Caco-2 (cell line): ENCODE measurements around the gene MLYCD. TPM values are rescaled to one million over a fixed set of nuclear protein-coding genes. Genes with fewer than 3 reads are reported as not detected.
"Not testable (repeated sequence)": the region's sequence is repeated elsewhere in the genome, so short reads cannot be mapped to it uniquely, and the experiment has no call there.

Source experiments
- BruUV-seq: library from RNA; stranded (reverse); fragments of 400-500 nt; replicated peaks from 2 replicates; lab custom pipeline; 2021; lab: Mats Ljungman, UMichigan
- CTCF ChIA-PET: fragments of 300-600 bp; sonication (Branson Sonifier 250); formaldehyde crosslinking; loops from one replicate; lab custom pipeline; 2022; ENCODE audit warnings: antibody characterized with exemption; lab: Charles Lee
- POLR2A ChIA-PET: fragments of 300-600 bp; sonication (Branson Sonifier 250); formaldehyde crosslinking; loops from one replicate; lab custom pipeline; 2022; ENCODE audit warnings: antibody characterized with exemption; lab: Charles Lee
- DNase-seq, 2 experiments: peaks; one replicate each; pipeline versions ENCODE4 v3.0.0 to v3.0.0-alpha.2; 2020 to 2022
- H3K27me3 ChIP-seq: replicated peaks from 2 replicates; pipeline ENCODE4 v1.6.0; 2011; ENCODE audit warnings: low read length; ENCODE audit not compliant: control insufficient read depth, insufficient read depth
- H3K36me3 ChIP-seq: 2 replicates; pipeline ENCODE4 v1.5.1; 2011; ENCODE audit warnings: low read length; ENCODE audit not compliant: control insufficient read depth, insufficient read depth
- H3K4me1 ChIP-seq: fragments of 250-450 bp; sonication (Bioruptor Pico); 2 replicates; pipeline ENCODE4 v1.5.1; 2020; ENCODE audit warnings: mild to moderate bottlenecking
- H3K4me3 ChIP-seq: 2 replicates; pipeline ENCODE4 v1.5.1; 2011; ENCODE audit warnings: low read depth, mild to moderate bottlenecking, control low read depth, low read length
- H3K9me3 ChIP-seq: fragments of 250-450 bp; sonication (Bioruptor Pico); 2 replicates; pipeline ENCODE4 v1.5.1; 2020; ENCODE audit warnings: mild to moderate bottlenecking, moderate library complexity
- H3K27ac Mint-ChIP-seq: one replicate; pipeline ENCODE4 v1.8.0; 2022; ENCODE audit warnings: mixed read lengths; ENCODE audit not compliant: unreplicated experiment
- H3K27me3 Mint-ChIP-seq: one replicate; pipeline ENCODE4 v1.8.0; 2022; ENCODE audit warnings: mixed read lengths; ENCODE audit not compliant: insufficient read depth, unreplicated experiment
- H3K36me3 Mint-ChIP-seq: one replicate; pipeline ENCODE4 v1.8.0; 2022; ENCODE audit warnings: mild to moderate bottlenecking, mixed read lengths; ENCODE audit not compliant: insufficient read depth, unreplicated experiment
- H3K4me1 Mint-ChIP-seq: one replicate; pipeline ENCODE4 v1.8.0; 2022; ENCODE audit warnings: low read depth, mixed read lengths; ENCODE audit not compliant: unreplicated experiment
- H3K4me3 Mint-ChIP-seq: one replicate; pipeline ENCODE4 v1.8.0; 2022; ENCODE audit warnings: mild to moderate bottlenecking, moderate library complexity, mixed read lengths; ENCODE audit not compliant: unreplicated experiment
- H3K9me3 Mint-ChIP-seq: one replicate; pipeline ENCODE4 v1.8.0; 2022; ENCODE audit warnings: mixed read lengths; ENCODE audit not compliant: unreplicated experiment
- intact Hi-C: fragments of 100-400 bp; cut with micrococcal nuclease; formaldehyde crosslinking; loops from one replicate; pipeline ENCODE4 v1.10.0; 2022; ENCODE audit not compliant: unreplicated experiment
- total RNA-seq: library from RNA; stranded (reverse); gene quantifications from 2 replicates; pipeline ENCODE4 v1.2.3, GENCODE V29; 2022
- TF ChIP-seq, protein P1 (sequence below), 2 experiments: fragments of 200-600 bp in 1 of 2; IDR thresholded peaks; 1 replicate in 1 of 2; 2 replicates in 1 of 2; pipeline versions ENCODE4 v1.5.1 to v1.8.0; 2011 to 2022; ENCODE audit warnings: antibody characterized with exemption in 1 of 2, control low read depth in 1 of 2, inconsistent platforms in 1 of 2, low read depth in 1 of 2, low read length in 1 of 2, mild to moderate bottlenecking in 1 of 2, moderate library complexity in 1 of 2; ENCODE audit not compliant: insufficient read depth in 1 of 2, severe bottlenecking in 1 of 2, unreplicated experiment in 1 of 2

Gene MLYCD
- total RNA-seq, 1 experiment from 2014 or later: 8.7 TPM

DNA sequence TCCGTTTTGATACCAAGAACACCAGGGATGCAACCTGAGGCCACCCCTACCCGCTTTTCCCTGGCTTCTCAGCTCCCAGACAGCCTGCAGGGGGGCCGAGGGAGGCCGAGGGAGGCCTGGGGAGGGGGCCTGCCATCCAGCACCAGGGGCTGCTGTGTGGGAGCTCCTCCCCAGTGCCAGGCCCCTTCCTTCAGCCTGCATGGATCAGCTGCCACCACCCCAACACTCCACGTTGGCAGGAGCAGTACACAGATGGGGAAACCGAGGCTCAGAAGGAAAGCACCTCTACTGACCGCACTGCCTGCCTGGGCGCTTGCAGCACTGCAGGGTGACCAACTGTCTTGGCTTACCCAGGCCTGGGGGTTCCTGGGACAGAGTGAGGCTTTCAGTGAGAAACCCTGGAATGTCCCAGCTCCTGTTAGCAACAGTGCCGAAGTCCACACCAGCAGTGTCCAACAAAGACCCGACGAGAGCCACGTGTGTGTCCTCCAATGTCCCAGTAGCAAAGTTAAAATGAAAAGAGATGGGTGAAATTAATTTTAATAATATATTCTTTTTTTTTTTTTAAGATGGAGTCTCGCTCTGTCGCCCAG, 48.8 kb downstream of the MLYCD start:
- Mint-ChIP-seq H3K4me1 (peaks cover 12% of the 10 kb centered on the region), H3K9me3 (no peaks in the 10 kb centered on the region), H3K36me3 (no peaks in the 10 kb centered on the region), H3K4me3 (no peak overlapping the region), H3K27ac (no peak overlapping the region), H3K27me3 (no peaks in the 10 kb centered on the region)
- intact Hi-C loops: no loop called here
- CTCF ChIA-PET: interaction anchor here (0.5 kb wide), 1 partner anchor 10 kb away, joined by 4 read pairs; no protein-coding TSS in a partner anchor
- Histone ChIP-seq H3K9me3 (no peaks in the 10 kb centered on the region), H3K36me3 (no peaks in the 10 kb centered on the region), H3K4me3 (no peak overlapping the region), H3K27me3 (no peaks in the 10 kb centered on the region), H3K4me1 (peaks cover 35% of the 10 kb centered on the region)
- no peak for DNase-seq
- TF ChIP-seq, protein P1, sequence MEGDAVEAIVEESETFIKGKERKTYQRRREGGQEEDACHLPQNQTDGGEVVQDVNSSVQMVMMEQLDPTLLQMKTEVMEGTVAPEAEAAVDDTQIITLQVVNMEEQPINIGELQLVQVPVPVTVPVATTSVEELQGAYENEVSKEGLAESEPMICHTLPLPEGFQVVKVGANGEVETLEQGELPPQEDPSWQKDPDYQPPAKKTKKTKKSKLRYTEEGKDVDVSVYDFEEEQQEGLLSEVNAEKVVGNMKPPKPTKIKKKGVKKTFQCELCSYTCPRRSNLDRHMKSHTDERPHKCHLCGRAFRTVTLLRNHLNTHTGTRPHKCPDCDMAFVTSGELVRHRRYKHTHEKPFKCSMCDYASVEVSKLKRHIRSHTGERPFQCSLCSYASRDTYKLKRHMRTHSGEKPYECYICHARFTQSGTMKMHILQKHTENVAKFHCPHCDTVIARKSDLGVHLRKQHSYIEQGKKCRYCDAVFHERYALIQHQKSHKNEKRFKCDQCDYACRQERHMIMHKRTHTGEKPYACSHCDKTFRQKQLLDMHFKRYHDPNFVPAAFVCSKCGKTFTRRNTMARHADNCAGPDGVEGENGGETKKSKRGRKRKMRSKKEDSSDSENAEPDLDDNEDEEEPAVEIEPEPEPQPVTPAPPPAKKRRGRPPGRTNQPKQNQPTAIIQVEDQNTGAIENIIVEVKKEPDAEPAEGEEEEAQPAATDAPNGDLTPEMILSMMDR (IDR thresholded peaks at IDR 0.05; ENCODE audit: insufficient read depth in 1 of 2, low read depth in 1 of 2, low read length in 1 of 2, severe bottlenecking in 1 of 2, unreplicated experiment in 1 of 2): no peak
- BruUV-seq: no TSS peak
- POLR2A ChIA-PET: interaction anchor here (0.6 kb wide), 1 partner anchor 16 kb away, joined by 3 read pairs; no protein-coding TSS in a partner anchor

DNA sequence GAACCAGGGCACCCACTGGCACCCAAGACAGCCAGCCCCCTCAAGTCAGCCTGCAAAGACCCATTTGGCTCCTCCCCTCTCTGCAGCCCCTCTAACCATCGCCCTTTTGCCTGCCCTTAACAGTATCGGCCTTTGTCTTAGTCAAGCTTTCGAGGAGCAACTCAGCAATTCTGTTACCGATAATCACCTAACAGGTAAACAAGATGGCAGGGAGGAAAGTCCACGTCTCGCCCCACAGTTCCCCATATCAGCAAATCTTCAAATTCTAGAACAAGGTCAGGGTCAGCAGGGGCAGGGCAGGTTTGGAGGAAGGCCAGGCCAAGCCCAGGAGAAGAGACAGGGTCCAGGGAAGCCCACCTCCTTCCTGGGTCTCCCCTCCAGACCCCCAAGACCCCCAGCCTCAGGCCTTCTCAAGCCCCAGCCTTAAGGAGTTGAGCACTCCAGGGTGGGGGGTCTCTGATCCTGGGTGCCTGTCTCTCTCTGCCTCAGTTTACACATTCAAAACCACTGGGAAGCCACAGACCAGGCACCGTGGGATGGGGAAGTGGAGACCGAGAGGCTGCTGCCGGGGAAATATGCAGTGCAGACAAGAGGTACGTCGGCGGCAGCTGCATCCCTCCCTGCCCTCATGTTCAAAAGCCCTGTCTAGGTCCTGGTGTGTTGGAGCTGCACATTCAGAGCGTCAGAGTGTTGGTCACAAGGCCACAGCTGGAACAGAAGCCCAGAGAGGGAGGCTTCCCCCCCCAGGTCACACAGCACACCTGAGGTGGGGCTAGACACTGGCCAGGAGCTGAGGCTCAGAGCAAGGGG, 50.2 kb downstream of the MLYCD start:
- CTCF ChIA-PET: no interaction called here

DNA sequence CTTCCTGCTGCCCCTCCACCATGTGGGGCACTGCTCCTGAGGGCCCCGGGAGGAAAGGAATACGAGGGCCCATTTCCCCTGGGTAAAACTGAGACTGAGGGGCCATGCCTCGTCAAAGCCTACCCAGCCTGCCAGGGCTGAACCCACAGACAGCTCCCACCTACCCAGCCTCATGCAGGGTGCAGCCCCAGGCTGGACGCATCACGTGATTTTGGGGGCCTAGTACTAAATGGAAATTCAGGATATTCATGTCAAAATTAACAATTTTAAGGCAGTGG, 50.7 kb downstream of the MLYCD start:
- H3K36me3 ChIP-seq: no peaks in the 10 kb centered on the region
- H3K9me3 ChIP-seq: no peaks in the 10 kb centered on the region
- no peak overlapping the region for H3K4me3 ChIP-seq
- Mint-ChIP-seq H3K36me3 (peaks cover 10% of the 10 kb centered on the region), H3K4me3 (no peak overlapping the region), H3K27me3 (no peaks in the 10 kb centered on the region), H3K27ac (no peak overlapping the region), H3K9me3 (no peaks in the 10 kb centered on the region), H3K4me1 (peaks cover 15% of the 10 kb centered on the region)
- intact Hi-C loops: no loop called here
- H3K27me3 ChIP-seq: no peaks in the 10 kb centered on the region
- CTCF ChIA-PET: no interaction called here
- BruUV-seq: no TSS peak
- POLR2A ChIA-PET: no interaction called here
- TF ChIP-seq, protein P1 (IDR thresholded peaks at IDR 0.05; ENCODE audit: insufficient read depth in 1 of 2, low read depth in 1 of 2, low read length in 1 of 2, severe bottlenecking in 1 of 2, unreplicated experiment in 1 of 2): no peak
- no peak for DNase-seq
- peaks cover 19% of the 10 kb centered on the region for H3K4me1 ChIP-seq

More for the DNA sequence above, 50.2 kb downstream of the MLYCD start:
- H3K4me1 ChIP-seq: peaks cover 23% of the 10 kb centered on the region
- POLR2A ChIA-PET: no interaction called here
- no TSS peak for BruUV-seq
- intact Hi-C loops: no loop called here
- Mint-ChIP-seq H3K27ac (peak overlapping the region; percentile 45), H3K4me1 (peaks cover 10% of the 10 kb centered on the region), H3K4me3 (no peak overlapping the region), H3K9me3 (no peaks in the 10 kb centered on the region), H3K36me3 (peaks cover 5% of the 10 kb centered on the region), H3K27me3 (no peaks in the 10 kb centered on the region)
- no peak overlapping the region for H3K4me3 ChIP-seq
- H3K9me3 ChIP-seq: no peaks in the 10 kb centered on the region
- no peaks in the 10 kb centered on the region for H3K27me3 ChIP-seq
- TF ChIP-seq, protein P1 (IDR thresholded peaks at IDR 0.05; ENCODE audit: insufficient read depth in 1 of 2, low read depth in 1 of 2, low read length in 1 of 2, severe bottlenecking in 1 of 2, unreplicated experiment in 1 of 2): no peak
- no peak for DNase-seq
- no peaks in the 10 kb centered on the region for H3K36me3 ChIP-seq

DNA sequence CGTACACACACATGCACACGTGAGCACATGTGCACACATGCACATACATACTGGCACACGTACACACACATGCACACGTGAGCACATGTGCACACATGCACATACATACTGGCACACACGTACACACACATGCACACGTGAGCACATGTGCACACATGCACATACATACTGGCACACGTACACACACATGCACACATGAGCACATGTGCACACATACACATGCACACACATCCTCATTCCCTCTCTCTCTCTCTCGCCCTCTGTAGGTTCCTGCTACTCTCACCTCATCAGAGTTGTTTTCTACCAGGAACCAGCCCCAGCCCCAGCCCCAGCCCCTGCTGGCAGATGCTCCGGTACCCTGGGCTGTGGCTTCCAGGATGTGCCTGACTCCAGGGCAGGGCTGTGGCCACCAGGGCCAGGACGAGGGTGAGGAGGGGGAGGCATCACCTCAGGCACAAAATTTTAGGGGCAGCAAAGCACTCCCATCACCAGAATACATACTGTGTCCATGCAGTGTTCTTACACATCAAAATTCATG, 52.0 kb downstream of the MLYCD start:
- intact Hi-C loops, H3K4me3 ChIP-seq, H3K9me3 Mint-ChIP-seq, H3K36me3 ChIP-seq, H3K27ac Mint-ChIP-seq, H3K27me3 Mint-ChIP-seq, H3K9me3 ChIP-seq, BruUV-seq, DNase-seq, CTCF ChIA-PET, H3K27me3 ChIP-seq: not testable (repeated sequence)
- H3K4me1 ChIP-seq: peaks cover 22% of the 10 kb centered on the region
- Mint-ChIP-seq H3K4me3 (peak overlapping the region; percentile 33), H3K36me3 (peaks cover 13% of the 10 kb centered on the region), H3K4me1 (peaks cover 12% of the 10 kb centered on the region)
- POLR2A ChIA-PET: interaction anchor here (0.6 kb wide), 1 partner anchor 24 kb away, joined by 6 read pairs; no protein-coding TSS in a partner anchor
